ENCODE data around the gene TASL. TPM values are rescaled to one million over a fixed set of nuclear protein-coding genes. Genes with fewer than 3 reads are reported as not detected.

Gene TASL
- total RNA-seq, 2 experiments from 2014 or later, result 0.41 to 0.75 TPM

GRCh38 chrX:30582664-30583063 is 5.1 kb upstream of the TASL start:
- no peak for TF ChIP-seq CTCF (IDR thresholded peaks at IDR 0.05)
- H3K27me3 Mint-ChIP-seq, result no peaks in the 10 kb centered on the region
- peaks cover 1% of the 10 kb centered on the region for H3K4me1 Mint-ChIP-seq (ENCODE audit: low read depth)
- intact Hi-C loops (cut with DNase I, micrococcal nuclease), result no loop called here
- no peaks in the 10 kb centered on the region for H3K9me3 Mint-ChIP-seq
- DNase-seq (no peak), ATAC-seq (ENCODE audit: poor library complexity) (no peak)
- no peak overlapping the region for H3K27ac ChIP-seq (ENCODE audit: low read depth in 1 of 2, low read length in 2 of 2)
- H3K36me3 ChIP-seq (ENCODE audit: insufficient read depth, low read length), result no peaks in the 10 kb centered on the region
- no peak overlapping the region for H3K4me3 ChIP-seq (ENCODE audit: low read length)
- H3K4me1 ChIP-seq (ENCODE audit: insufficient read depth, low read length), result peaks cover 4% of the 10 kb centered on the region
- H3K4me3 Mint-ChIP-seq, result no peak overlapping the region
- no peaks in the 10 kb centered on the region for H3K9me3 ChIP-seq (ENCODE audit: control insufficient read depth in 1 of 2, insufficient read depth in 1 of 2, low read length in 2 of 2)
- CTCF ChIA-PET, result no interaction called here
- POLR2A ChIA-PET, result no interaction called here
- H3K27me3 ChIP-seq (ENCODE audit: control insufficient read depth in 1 of 2, insufficient read depth in 2 of 2, low read length in 2 of 2), result no peaks in the 10 kb centered on the region
- H3K36me3 Mint-ChIP-seq (ENCODE audit: low read depth), result peaks cover under 1% of the 10 kb centered on the region
- H3K27ac Mint-ChIP-seq, result no peak overlapping the region

- CTCF ChIA-PET, result no interaction called here
- no peak for DNase-seq
- no peaks in the 10 kb centered on the region for H3K9me3 ChIP-seq (ENCODE audit: control insufficient read depth in 1 of 2, insufficient read depth in 1 of 2, low read length in 2 of 2)
- Mint-ChIP-seq H3K4me3 (no peak overlapping the region), H3K27ac (no peak overlapping the region), H3K9me3 (no peaks in the 10 kb centered on the region), H3K4me1 (ENCODE audit: low read depth) (peaks cover 13% of the 10 kb centered on the region), H3K27me3 (no peaks in the 10 kb centered on the region), H3K36me3 (ENCODE audit: low read depth) (peaks cover 10% of the 10 kb centered on the region)
- H3K36me3 ChIP-seq (ENCODE audit: insufficient read depth, low read length), result no peaks in the 10 kb centered on the region
- intact Hi-C loops (cut with DNase I, micrococcal nuclease), result no loop called here
- POLR2A ChIA-PET, result no interaction called here
- no peak for TF ChIP-seq CTCF (IDR thresholded peaks at IDR 0.05)
- H3K27ac ChIP-seq (ENCODE audit: low read depth in 1 of 2, low read length in 2 of 2), result no peak overlapping the region
- peaks cover 4% of the 10 kb centered on the region for H3K4me1 ChIP-seq (ENCODE audit: insufficient read depth, low read length)
- H3K4me3 ChIP-seq (ENCODE audit: low read length), result no peak overlapping the region
- H3K27me3 ChIP-seq (ENCODE audit: control insufficient read depth in 1 of 2, insufficient read depth in 2 of 2, low read length in 2 of 2), result no peaks in the 10 kb centered on the region
- no peak for ATAC-seq (ENCODE audit: poor library complexity)
Observed at GRCh38 chrX:30580641-30581040, 3.1 kb upstream of the TASL start.

GRCh38 chrX:30576881-30577280 is 685 bp downstream of the TASL start:
- Histone ChIP-seq H3K27me3 (ENCODE audit: control insufficient read depth in 1 of 2, insufficient read depth in 2 of 2, low read length in 2 of 2) (no peaks in the 10 kb centered on the region), H3K4me1 (ENCODE audit: insufficient read depth, low read length) (peaks cover 4% of the 10 kb centered on the region), H3K9me3 (ENCODE audit: control insufficient read depth in 1 of 2, insufficient read depth in 1 of 2, low read length in 2 of 2) (no peaks in the 10 kb centered on the region), H3K36me3 (ENCODE audit: insufficient read depth, low read length) (no peaks in the 10 kb centered on the region), H3K4me3 (ENCODE audit: low read length) (peak overlapping the region; percentile 59), H3K27ac (ENCODE audit: low read depth in 1 of 2, low read length in 2 of 2) (peak overlapping the region in 1 of 2 donors; percentile 66)
- no peak for TF ChIP-seq CTCF (IDR thresholded peaks at IDR 0.05)
- Mint-ChIP-seq H3K36me3 (ENCODE audit: low read depth) (peaks cover 10% of the 10 kb centered on the region), H3K27me3 (no peaks in the 10 kb centered on the region), H3K4me1 (ENCODE audit: low read depth) (peaks cover 27% of the 10 kb centered on the region), H3K27ac (peak overlapping the region; percentile 91), H3K9me3 (no peaks in the 10 kb centered on the region), H3K4me3 (peak overlapping the region; percentile 95)
- peak; percentile 37 for ATAC-seq (ENCODE audit: poor library complexity)
- intact Hi-C loops (cut with DNase I, micrococcal nuclease), result loop anchor here in 1 of 2 experiments (1.0 kb wide), 1 partner anchor 76 kb away; the partner anchor contains the start of gene GK
- no peak for DNase-seq
- POLR2A ChIA-PET, result interaction anchor here (1.1 kb wide), 1 partner anchor 312 kb away, joined by 4 read pairs; the partner anchor contains the start of gene TAB3
- CTCF ChIA-PET, result interaction anchor here (0.9 kb wide), 1 partner anchor 66 kb away, joined by 3 read pairs; no protein-coding TSS in a partner anchor
